Stimulated activated CD8-positive, alpha-beta memory T cell treated with anti-CD3 and anti-CD28 coated beads, Interleukin-15, amount 100 ng/mL, for 4 hours (primary cell): ENCODE data around the gene KIF25.
"Not testable (repeated sequence)": the region's sequence is repeated elsewhere in the genome, so short reads cannot be mapped to it uniquely, and the experiment has no call there.

Experiments
- DNase-seq, 2 donors: peaks; one replicate each; pipeline ENCODE4 v3.0.0-alpha.2; 2020; ENCODE audit warnings: low read depth in 2 of 2

KIF25 gene

GRCh38 chr6:167993831-167994230 is 3.6 kb upstream of the KIF25 start:
- DNase-seq: no peak

GRCh38 chr6:167995302-167995701 is 2.2 kb upstream of the KIF25 start:
- no peak for DNase-seq

- no peak for DNase-seq
Measured at GRCh38 chr6:167995731-167996151, 1.7 kb upstream of the KIF25 start.

- DNase-seq: no peak
Measured at GRCh38 chr6:167996424-167997199, 859 bp upstream of the KIF25 start.

GRCh38 chr6:167998215-167998614 is 744 bp downstream of the KIF25 start:
- DNase-seq: no peak

GRCh38 chr6:168000198-168001028 is 2.9 kb downstream of the KIF25 start:
- no peak for DNase-seq

GRCh38 chr6:168001029-168001332 is 3.5 kb downstream of the KIF25 start:
- no peak for DNase-seq

GRCh38 chr6:168001514-168001913 is 4.0 kb downstream of the KIF25 start:
- not testable (repeated sequence) for DNase-seq

- DNase-seq: no peak
Measured at GRCh38 chr6:168002804-168003203, 5.3 kb downstream of the KIF25 start.

GRCh38 chr6:168004023-168004422 is 6.6 kb downstream of the KIF25 start:
- no peak for DNase-seq

GRCh38 chr6:168004945-168005344 is 7.5 kb downstream of the KIF25 start:
- DNase-seq: no peak

- no peak for DNase-seq
Measured at GRCh38 chr6:168005796-168006195, 8.3 kb downstream of the KIF25 start.

GRCh38 chr6:168007592-168008338 is 10.3 kb downstream of the KIF25 start:
- DNase-seq: no peak

GRCh38 chr6:168009331-168009730 is 11.9 kb downstream of the KIF25 start:
- no peak for DNase-seq

GRCh38 chr6:168011291-168011690 is 13.8 kb downstream of the KIF25 start:
- no peak for DNase-seq

- no peak for DNase-seq
Measured at GRCh38 chr6:168012431-168013249, 15.2 kb downstream of the KIF25 start.

GRCh38 chr6:168013250-168013915 is 15.9 kb downstream of the KIF25 start:
- no peak for DNase-seq

GRCh38 chr6:168014428-168014827 is 17.0 kb downstream of the KIF25 start:
- DNase-seq: no peak

GRCh38 chr6:168015009-168015408 is 17.5 kb downstream of the KIF25 start:
- DNase-seq: no peak

GRCh38 chr6:168015482-168016175 is 18.2 kb downstream of the KIF25 start:
- no peak for DNase-seq
